HCT116 (cell line): Measurements from ENCODE around the gene PHPT1. TPM values are rescaled to one million over a fixed set of nuclear protein-coding genes. Genes with fewer than 3 reads are reported as not detected.
A peak's percentile ranks its signal among the peaks of the same experiment; 100 is the strongest.

Experiments
- ATAC-seq: fragments of 200-7000 bp; cut with Tn5 transposase; 2 replicates; pipeline ENCODE4 v1.9.1; 2020; ENCODE audit warnings: mild to moderate bottlenecking, moderate library complexity
- BruUV-seq: library from RNA; stranded (reverse); fragments of 400-500 nt; replicated peaks from 2 replicates; lab custom pipeline; 2021; lab: Mats Ljungman, UMichigan
- CTCF ChIA-PET: fragments of 300-600 bp; sonication (Branson Sonifier 250); formaldehyde crosslinking; loops from one replicate; lab custom pipeline; 2021; ENCODE audit warnings: antibody characterized with exemption; lab: Charles Lee
- POLR2A ChIA-PET: fragments of 300-600, 350-600 bp; sonication (Branson Sonifier 250); formaldehyde crosslinking; loops from one replicate; lab custom pipeline; 2021; ENCODE audit warnings: antibody characterized with exemption; lab: Charles Lee
- RAD21 ChIA-PET, 2 experiments: fragments of 300-600 bp; sonication (Branson Sonifier 250); formaldehyde crosslinking; loops; one replicate each; lab custom pipeline; 2023; ENCODE audit warnings: low total read pairs in 2 of 2; ENCODE audit not compliant: uncharacterized antibody in 2 of 2, unreplicated experiment in 2 of 2, low non-redundant PET in 1 of 2; lab: Charles Lee
- DNase-seq: peaks from one replicate; pipeline ENCODE4 v3.0.0-alpha.2; 2010; ENCODE audit warnings: low read depth, low spot score
- H2AFZ ChIP-seq: fragments of 200-600 bp; shearing (Covaris generic), sonication (generic); 2 replicates; pipeline ENCODE4 v1.6.1; 2017; ENCODE audit warnings: low read depth, mixed run types, mixed read lengths, antibody characterized with exemption, low read length; ENCODE audit not compliant: poor library complexity, severe bottlenecking
- H3K27ac ChIP-seq: 2 replicates; pipeline ENCODE4 v1.5.1; 2012; ENCODE audit warnings: low read depth, low read length
- H3K27me3 ChIP-seq: fragments of 200-600 bp; sonication (generic); 2 replicates; pipeline ENCODE4 v1.6.1; 2016; ENCODE audit warnings: mixed run types, low read length, mixed read lengths; ENCODE audit not compliant: insufficient read depth
- H3K36me3 ChIP-seq, 2 experiments: fragments of 200-500 bp in 1 of 2; fragments of 200-600 bp in 1 of 2; sonication (Bioruptor generic) in 1 of 2; sonication (generic) in 1 of 2; 2 replicates each; pipeline versions ENCODE4 v1.5.1 to v1.6.1; 2014 to 2016; ENCODE audit warnings: low read length in 2 of 2, inconsistent platforms in 1 of 2, mixed read lengths in 1 of 2, mixed run types in 1 of 2; ENCODE audit not compliant: insufficient read depth in 2 of 2, control insufficient read depth in 1 of 2
- H3K4me1 ChIP-seq, 2 experiments: fragments of 200-600 bp in 1 of 2; sonication (generic) in 1 of 2; 2 replicates each; pipeline versions ENCODE4 v1.5.1 to v1.6.1; 2012 to 2017; ENCODE audit warnings: low read length in 2 of 2, inconsistent platforms in 1 of 2, mild to moderate bottlenecking in 1 of 2, mixed read lengths in 1 of 2, mixed run types in 1 of 2, moderate library complexity in 1 of 2; ENCODE audit not compliant: insufficient read depth in 2 of 2, control insufficient read depth in 1 of 2
- H3K4me2 ChIP-seq: fragments of 200-600 bp; sonication (generic); 2 replicates; pipeline ENCODE4 v1.6.1; 2017; ENCODE audit warnings: mixed run types, low read length, mixed read lengths
- H3K4me3 ChIP-seq, 2 experiments: fragments of 200-600 bp in 1 of 2; sonication (generic) in 1 of 2; replicated peaks in 1 of 2; 2 replicates each; pipeline ENCODE4 v1.5.1; 2011 to 2016; ENCODE audit warnings: low read length in 2 of 2, control low read depth in 1 of 2, low read depth in 1 of 2, mild to moderate bottlenecking in 1 of 2, mixed read lengths in 1 of 2, mixed run types in 1 of 2
- H3K79me2 ChIP-seq: fragments of 200-600 bp; sonication (generic); 2 replicates; pipeline ENCODE4 v1.6.1; 2017; ENCODE audit warnings: mild to moderate bottlenecking, mixed run types, low read length, moderate library complexity, mixed read lengths; ENCODE audit not compliant: insufficient read depth
- H3K9ac ChIP-seq: fragments of 200-600 bp; sonication (generic); 2 replicates; pipeline ENCODE4 v1.6.1; 2016; ENCODE audit warnings: low read length, mixed read lengths
- H3K9me2 ChIP-seq: fragments of 200-600 bp; sonication (generic), shearing (Covaris generic); 2 replicates; pipeline ENCODE4 v1.6.1; 2017; ENCODE audit warnings: mixed run types, mild to moderate bottlenecking, moderate library complexity; ENCODE audit not compliant: insufficient read depth
- H3K9me3 ChIP-seq, 2 experiments: fragments of 200-500 bp in 1 of 2; fragments of 200-600 bp in 1 of 2; sonication (Bioruptor generic) in 1 of 2; sonication (generic) in 1 of 2; 2 replicates each; pipeline ENCODE4 v1.6.1; 2014 to 2017; ENCODE audit warnings: low read length in 2 of 2, mixed read lengths in 2 of 2, inconsistent platforms in 1 of 2, low read depth in 1 of 2, mild to moderate bottlenecking in 1 of 2, mixed run types in 1 of 2, moderate library complexity in 1 of 2; ENCODE audit not compliant: control insufficient read depth in 1 of 2, insufficient read depth in 1 of 2
- H4K20me1 ChIP-seq: fragments of 200-600 bp; sonication (generic), shearing (Covaris generic); 2 replicates; pipeline ENCODE4 v1.6.1; 2017; ENCODE audit warnings: mixed run types, mild to moderate bottlenecking, moderate library complexity; ENCODE audit not compliant: insufficient read depth
- CEBPB ChIP-seq: IDR thresholded peaks from 2 replicates; pipeline ENCODE4 v1.6.1; 2012; ENCODE audit warnings: low read depth
- ELF1 ChIP-seq: IDR thresholded peaks from 2 replicates; pipeline ENCODE4 v1.6.1; 2012; ENCODE audit warnings: low read depth, borderline replicate concordance
- EZH2 ChIP-seq: fragments of 200-600 bp; sonication (generic); IDR thresholded peaks from 2 replicates; pipeline ENCODE4 v1.6.1; 2017; ENCODE audit warnings: antibody characterized with exemption, mixed run types
- EZH2phosphoT487 ChIP-seq: fragments of 200-600 bp; IDR thresholded peaks from 2 replicates; pipeline ENCODE4 v1.6.1; 2018; ENCODE audit warnings: antibody characterized with exemption, borderline replicate concordance
- JUND ChIP-seq: IDR thresholded peaks from 2 replicates; pipeline ENCODE4 v1.6.1; 2012
- POLR2A ChIP-seq: IDR thresholded peaks from 2 replicates; pipeline ENCODE4 v1.7.0; 2011; ENCODE audit warnings: borderline replicate concordance; ENCODE audit not compliant: insufficient read depth, insufficient read length; ENCODE audit errors: extremely low read depth
- SIN3A ChIP-seq: IDR thresholded peaks from 2 replicates; pipeline ENCODE4 v1.6.1; 2012; ENCODE audit warnings: low read depth
- SP1 ChIP-seq: IDR thresholded peaks from 2 replicates; pipeline ENCODE4 v1.6.1; 2012; ENCODE audit warnings: low read depth
- SRF ChIP-seq: IDR thresholded peaks from 2 replicates; pipeline ENCODE4 v1.6.1; 2012; ENCODE audit warnings: low read depth
- YY1 ChIP-seq: IDR thresholded peaks from 2 replicates; pipeline ENCODE4 v1.6.1; 2011; ENCODE audit warnings: low read length, low read depth, moderate library complexity, mild to moderate bottlenecking; ENCODE audit not compliant: insufficient replicate concordance; ENCODE audit errors: extremely low read depth
- ZFX ChIP-seq: fragments of 450-650 bp; IDR thresholded peaks from 2 replicates; pipeline ENCODE4 v1.6.1; 2017
- intact Hi-C: fragments of 100-400 bp; cut with micrococcal nuclease; formaldehyde crosslinking; loops from 2 replicates; pipeline ENCODE4 v1.10.0; 2022
- total RNA-seq: library from RNA; stranded (reverse); gene quantifications from one replicate; pipeline ENCODE4 v1.2.1, GENCODE V29; 2021; ENCODE audit not compliant: unreplicated experiment
- TF ChIP-seq, protein P1 (sequence below): IDR thresholded peaks from 2 replicates; pipeline ENCODE4 v1.6.1; 2012
- TF ChIP-seq, protein P2 (sequence below), 3 experiments: fragments of 200-600 bp in 1 of 3; sonication (generic) in 1 of 3; IDR thresholded peaks in 2 of 3; conservative IDR thresholded peaks in 1 of 3; 2 replicates each; pipeline ENCODE4 v1.5.1; 2012 to 2017; ENCODE audit warnings: low read depth in 2 of 3, low read length in 2 of 3, antibody characterized with exemption in 1 of 3, borderline replicate concordance in 1 of 3, control low read depth in 1 of 3, mild to moderate bottlenecking in 1 of 3, mixed read lengths in 1 of 3, mixed run types in 1 of 3, moderate library complexity in 1 of 3; ENCODE audit not compliant: insufficient read depth in 1 of 3
- TF ChIP-seq, protein P3 (sequence below): IDR thresholded peaks from 2 replicates; pipeline ENCODE4 v1.6.1; 2011; ENCODE audit warnings: mild to moderate bottlenecking, low read length, moderate library complexity; ENCODE audit not compliant: insufficient replicate concordance; ENCODE audit errors: extremely low read depth
- TF ChIP-seq, protein P4 (sequence below): IDR thresholded peaks from 2 replicates; pipeline ENCODE4 v1.6.1; 2012
- TF ChIP-seq, protein P5 (sequence below): IDR thresholded peaks from 2 replicates; pipeline ENCODE4 v1.6.1; 2012; ENCODE audit warnings: low read depth

The PHPT1 gene
- total RNA-seq, 1 experiment from 2014 or later, result 148 TPM

DNA sequence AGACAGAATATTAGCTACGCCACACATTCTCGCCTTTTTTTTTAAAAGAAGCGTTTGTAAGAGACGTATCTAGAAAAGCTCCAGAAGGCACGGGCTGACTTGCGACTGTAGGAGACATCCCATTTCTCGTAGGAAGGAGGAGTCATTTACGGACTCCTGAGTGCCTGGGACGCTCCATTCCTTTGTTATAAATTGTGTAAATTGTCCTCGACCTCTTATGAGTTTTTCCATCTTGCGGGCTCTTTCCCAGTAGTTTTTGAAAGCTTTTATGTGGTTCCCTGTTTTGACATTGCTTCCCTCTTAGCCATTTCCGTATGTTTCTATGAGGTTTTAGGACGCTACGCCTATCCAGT, 40.4 kb upstream of the PHPT1 start:
- RAD21 ChIA-PET, result no interaction called here
- no peaks in the 10 kb centered on the region for H3K9me2 ChIP-seq
- H4K20me1 ChIP-seq, result no peaks in the 10 kb centered on the region
- H2AFZ ChIP-seq, result no peak overlapping the region
- peak overlapping the region; percentile 74 for H3K4me2 ChIP-seq
- H3K36me3 ChIP-seq, result peaks cover 8 to 14% of the 10 kb centered on the region in 2 experiments; a peak in 3 of 4 replicates
- no peak for TF ChIP-seq POLR2A
- no peak for TF ChIP-seq SRF
- TF ChIP-seq ZFX, result no peak
- no peak for TF ChIP-seq SP1
- TF ChIP-seq YY1, result no peak
- TF ChIP-seq, protein P1, sequence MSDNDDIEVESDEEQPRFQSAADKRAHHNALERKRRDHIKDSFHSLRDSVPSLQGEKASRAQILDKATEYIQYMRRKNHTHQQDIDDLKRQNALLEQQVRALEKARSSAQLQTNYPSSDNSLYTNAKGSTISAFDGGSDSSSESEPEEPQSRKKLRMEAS, result no peak
- TF ChIP-seq SIN3A, result no peak
- no peak for TF ChIP-seq ELF1
- TF ChIP-seq, protein P2, sequence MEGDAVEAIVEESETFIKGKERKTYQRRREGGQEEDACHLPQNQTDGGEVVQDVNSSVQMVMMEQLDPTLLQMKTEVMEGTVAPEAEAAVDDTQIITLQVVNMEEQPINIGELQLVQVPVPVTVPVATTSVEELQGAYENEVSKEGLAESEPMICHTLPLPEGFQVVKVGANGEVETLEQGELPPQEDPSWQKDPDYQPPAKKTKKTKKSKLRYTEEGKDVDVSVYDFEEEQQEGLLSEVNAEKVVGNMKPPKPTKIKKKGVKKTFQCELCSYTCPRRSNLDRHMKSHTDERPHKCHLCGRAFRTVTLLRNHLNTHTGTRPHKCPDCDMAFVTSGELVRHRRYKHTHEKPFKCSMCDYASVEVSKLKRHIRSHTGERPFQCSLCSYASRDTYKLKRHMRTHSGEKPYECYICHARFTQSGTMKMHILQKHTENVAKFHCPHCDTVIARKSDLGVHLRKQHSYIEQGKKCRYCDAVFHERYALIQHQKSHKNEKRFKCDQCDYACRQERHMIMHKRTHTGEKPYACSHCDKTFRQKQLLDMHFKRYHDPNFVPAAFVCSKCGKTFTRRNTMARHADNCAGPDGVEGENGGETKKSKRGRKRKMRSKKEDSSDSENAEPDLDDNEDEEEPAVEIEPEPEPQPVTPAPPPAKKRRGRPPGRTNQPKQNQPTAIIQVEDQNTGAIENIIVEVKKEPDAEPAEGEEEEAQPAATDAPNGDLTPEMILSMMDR (IDR thresholded peaks at IDR 0.05 in 2 of 3, conservative IDR thresholded peaks at IDR 0.05 in 1 of 3; ENCODE audit: borderline replicate concordance in 1 of 3, insufficient read depth in 1 of 3, low read depth in 2 of 3, low read length in 2 of 3), result no peak
- no peak for TF ChIP-seq JUND
- no peak for TF ChIP-seq CEBPB
- TF ChIP-seq, protein P3, sequence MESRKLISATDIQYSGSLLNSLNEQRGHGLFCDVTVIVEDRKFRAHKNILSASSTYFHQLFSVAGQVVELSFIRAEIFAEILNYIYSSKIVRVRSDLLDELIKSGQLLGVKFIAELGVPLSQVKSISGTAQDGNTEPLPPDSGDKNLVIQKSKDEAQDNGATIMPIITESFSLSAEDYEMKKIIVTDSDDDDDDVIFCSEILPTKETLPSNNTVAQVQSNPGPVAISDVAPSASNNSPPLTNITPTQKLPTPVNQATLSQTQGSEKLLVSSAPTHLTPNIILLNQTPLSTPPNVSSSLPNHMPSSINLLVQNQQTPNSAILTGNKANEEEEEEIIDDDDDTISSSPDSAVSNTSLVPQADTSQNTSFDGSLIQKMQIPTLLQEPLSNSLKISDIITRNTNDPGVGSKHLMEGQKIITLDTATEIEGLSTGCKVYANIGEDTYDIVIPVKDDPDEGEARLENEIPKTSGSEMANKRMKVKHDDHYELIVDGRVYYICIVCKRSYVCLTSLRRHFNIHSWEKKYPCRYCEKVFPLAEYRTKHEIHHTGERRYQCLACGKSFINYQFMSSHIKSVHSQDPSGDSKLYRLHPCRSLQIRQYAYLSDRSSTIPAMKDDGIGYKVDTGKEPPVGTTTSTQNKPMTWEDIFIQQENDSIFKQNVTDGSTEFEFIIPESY, result no peak
- TF ChIP-seq, protein P4, sequence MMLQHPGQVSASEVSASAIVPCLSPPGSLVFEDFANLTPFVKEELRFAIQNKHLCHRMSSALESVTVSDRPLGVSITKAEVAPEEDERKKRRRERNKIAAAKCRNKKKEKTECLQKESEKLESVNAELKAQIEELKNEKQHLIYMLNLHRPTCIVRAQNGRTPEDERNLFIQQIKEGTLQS, result no peak
- TF ChIP-seq, protein P5, sequence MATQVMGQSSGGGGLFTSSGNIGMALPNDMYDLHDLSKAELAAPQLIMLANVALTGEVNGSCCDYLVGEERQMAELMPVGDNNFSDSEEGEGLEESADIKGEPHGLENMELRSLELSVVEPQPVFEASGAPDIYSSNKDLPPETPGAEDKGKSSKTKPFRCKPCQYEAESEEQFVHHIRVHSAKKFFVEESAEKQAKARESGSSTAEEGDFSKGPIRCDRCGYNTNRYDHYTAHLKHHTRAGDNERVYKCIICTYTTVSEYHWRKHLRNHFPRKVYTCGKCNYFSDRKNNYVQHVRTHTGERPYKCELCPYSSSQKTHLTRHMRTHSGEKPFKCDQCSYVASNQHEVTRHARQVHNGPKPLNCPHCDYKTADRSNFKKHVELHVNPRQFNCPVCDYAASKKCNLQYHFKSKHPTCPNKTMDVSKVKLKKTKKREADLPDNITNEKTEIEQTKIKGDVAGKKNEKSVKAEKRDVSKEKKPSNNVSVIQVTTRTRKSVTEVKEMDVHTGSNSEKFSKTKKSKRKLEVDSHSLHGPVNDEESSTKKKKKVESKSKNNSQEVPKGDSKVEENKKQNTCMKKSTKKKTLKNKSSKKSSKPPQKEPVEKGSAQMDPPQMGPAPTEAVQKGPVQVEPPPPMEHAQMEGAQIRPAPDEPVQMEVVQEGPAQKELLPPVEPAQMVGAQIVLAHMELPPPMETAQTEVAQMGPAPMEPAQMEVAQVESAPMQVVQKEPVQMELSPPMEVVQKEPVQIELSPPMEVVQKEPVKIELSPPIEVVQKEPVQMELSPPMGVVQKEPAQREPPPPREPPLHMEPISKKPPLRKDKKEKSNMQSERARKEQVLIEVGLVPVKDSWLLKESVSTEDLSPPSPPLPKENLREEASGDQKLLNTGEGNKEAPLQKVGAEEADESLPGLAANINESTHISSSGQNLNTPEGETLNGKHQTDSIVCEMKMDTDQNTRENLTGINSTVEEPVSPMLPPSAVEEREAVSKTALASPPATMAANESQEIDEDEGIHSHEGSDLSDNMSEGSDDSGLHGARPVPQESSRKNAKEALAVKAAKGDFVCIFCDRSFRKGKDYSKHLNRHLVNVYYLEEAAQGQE, result no peak
- no peak for TF ChIP-seq EZH2phosphoT487
- no peak for TF ChIP-seq EZH2
- TF ChIP-seq, all 23 proteins: peak for 0
- Histone ChIP-seq H3K9ac (peak overlapping the region; percentile 96), H3K79me2 (peaks cover 60% of the 10 kb centered on the region), H3K9me3 (no peaks in the 10 kb centered on the region), H3K27me3 (no peaks in the 10 kb centered on the region), H3K4me1 (peaks cover 14 to 19% of the 10 kb centered on the region in 2 experiments), H3K27ac (peak overlapping the region; percentile 97), H3K4me3 (peak overlapping the region; percentile 79 to 93)
- ChIA-PET CTCF (no interaction called here), POLR2A (interaction anchor here (1.9 kb wide), 1 partner anchor 8 kb away, joined by 4 read pairs; no protein-coding TSS in a partner anchor)
- BruUV-seq, result no TSS peak
- intact Hi-C loops, result no loop called here
- no peak for ATAC-seq
- DNase-seq, result no peak
